OCI-LY7 (cell line): ENCODE measurements around the gene AGK. TPM values are rescaled to one million over a fixed set of nuclear protein-coding genes. Genes with fewer than 3 reads are reported as not detected.

Source experiments
- BruUV-seq: library from RNA; stranded (reverse); fragments of 400-500 nt; replicated peaks from 2 replicates; lab custom pipeline; 2021; lab: Mats Ljungman, UMichigan
- CTCF ChIA-PET: fragments of 300-600 bp; sonication (Branson Sonifier 250); formaldehyde crosslinking; loops from one replicate; lab custom pipeline; 2022; ENCODE audit warnings: antibody characterized with exemption; ENCODE audit not compliant: unreplicated experiment; lab: Charles Lee
- POLR2A ChIA-PET: fragments of 300-600 bp; sonication (Branson Sonifier 250); formaldehyde crosslinking; loops from one replicate; lab custom pipeline; 2022; ENCODE audit warnings: antibody characterized with exemption; lab: Charles Lee
- DNase-seq: peaks from one replicate; pipeline ENCODE4 v3.0.0-alpha.2; 2015; ENCODE audit warnings: low spot score
- H2AFZ ChIP-seq: fragments of 200-600 bp; sonication (generic), shearing (Covaris generic); 2 replicates; pipeline ENCODE4 v1.6.1; 2014; ENCODE audit warnings: mild to moderate bottlenecking, antibody characterized with exemption, low read length, moderate library complexity
- H3K27ac ChIP-seq: fragments of 200-600 bp; sonication (generic); 2 replicates; pipeline ENCODE4 v1.5.1; 2014; ENCODE audit warnings: mixed run types, low read depth, mild to moderate bottlenecking, moderate library complexity, low read length, inconsistent platforms; ENCODE audit not compliant: poor library complexity, severe bottlenecking
- H3K36me3 ChIP-seq: fragments of 200-600 bp; sonication (generic); 2 replicates; pipeline ENCODE4 v1.6.1; 2014; ENCODE audit warnings: mild to moderate bottlenecking, antibody characterized with exemption, low read length, moderate library complexity, mixed read lengths; ENCODE audit not compliant: insufficient read depth
- H3K4me1 ChIP-seq: fragments of 200-600 bp; sonication (generic); 2 replicates; pipeline ENCODE4 v1.5.1; 2014; ENCODE audit warnings: mild to moderate bottlenecking, low read length; ENCODE audit not compliant: insufficient read depth, poor library complexity, severe bottlenecking
- H3K4me2 ChIP-seq: fragments of 200-600 bp; sonication (generic); 2 replicates; pipeline ENCODE4 v1.6.1; 2014; ENCODE audit warnings: mild to moderate bottlenecking, low read length
- H3K4me3 ChIP-seq: fragments of 200-600 bp; sonication (generic); 2 replicates; pipeline ENCODE4 v1.5.1; 2014; ENCODE audit warnings: mild to moderate bottlenecking, low read depth, low read length; ENCODE audit not compliant: poor library complexity, severe bottlenecking
- H3K79me2 ChIP-seq: fragments of 200-600 bp; sonication (generic); 2 replicates; pipeline ENCODE4 v1.6.1; 2016; ENCODE audit warnings: low read depth, mild to moderate bottlenecking, low read length, moderate library complexity, mixed read lengths; ENCODE audit not compliant: insufficient read depth
- H3K9me2 ChIP-seq: fragments of 200-600 bp; sonication (generic); 2 replicates; pipeline ENCODE4 v1.6.1; 2016; ENCODE audit warnings: mild to moderate bottlenecking, low read length, mixed read lengths; ENCODE audit not compliant: insufficient read depth
- H3K9me3 ChIP-seq: fragments of 200-600 bp; sonication (generic); 2 replicates; pipeline ENCODE4 v1.6.1; 2014; ENCODE audit warnings: mild to moderate bottlenecking, mixed run types, low read length, mixed read lengths
- H4K20me1 ChIP-seq: fragments of 200-600 bp; sonication (generic); 2 replicates; pipeline ENCODE4 v1.6.1; 2014; ENCODE audit warnings: mild to moderate bottlenecking, antibody characterized with exemption, low read length, moderate library complexity, mixed read lengths; ENCODE audit not compliant: insufficient read depth
- EZH2phosphoT487 ChIP-seq: fragments of 200-600 bp; sonication (generic); IDR thresholded peaks from 2 replicates; pipeline ENCODE4 v1.6.1; 2018; ENCODE audit warnings: low read depth, borderline replicate concordance, mild to moderate bottlenecking, mixed run types, antibody characterized with exemption, low read length, moderate library complexity, mixed read lengths
- intact Hi-C: fragments of 100-400 bp; cut with micrococcal nuclease; formaldehyde crosslinking; loops from one replicate; pipeline ENCODE4 v1.10.0; 2022; ENCODE audit not compliant: unreplicated experiment
- total RNA-seq, 2 experiments: library from RNA; depleted of rRNA in 1 of 2; stranded (reverse); fragments of >200 nt in 1 of 2; shearing (Covaris generic) in 1 of 2; gene quantifications; 2 replicates each; pipeline ENCODE4 v1.2.3, GENCODE V29; 2014 to 2022
- TF ChIP-seq, protein P1 (sequence below): fragments of 200-600 bp; sonication (generic); conservative IDR thresholded peaks from 2 replicates; pipeline ENCODE4 v1.5.1; 2014; ENCODE audit warnings: mild to moderate bottlenecking, antibody characterized with exemption, low read length, moderate library complexity, mixed read lengths

Gene AGK
- total RNA-seq, 2 experiments from 2014 or later: 31.2 to 33.6 TPM

DNA sequence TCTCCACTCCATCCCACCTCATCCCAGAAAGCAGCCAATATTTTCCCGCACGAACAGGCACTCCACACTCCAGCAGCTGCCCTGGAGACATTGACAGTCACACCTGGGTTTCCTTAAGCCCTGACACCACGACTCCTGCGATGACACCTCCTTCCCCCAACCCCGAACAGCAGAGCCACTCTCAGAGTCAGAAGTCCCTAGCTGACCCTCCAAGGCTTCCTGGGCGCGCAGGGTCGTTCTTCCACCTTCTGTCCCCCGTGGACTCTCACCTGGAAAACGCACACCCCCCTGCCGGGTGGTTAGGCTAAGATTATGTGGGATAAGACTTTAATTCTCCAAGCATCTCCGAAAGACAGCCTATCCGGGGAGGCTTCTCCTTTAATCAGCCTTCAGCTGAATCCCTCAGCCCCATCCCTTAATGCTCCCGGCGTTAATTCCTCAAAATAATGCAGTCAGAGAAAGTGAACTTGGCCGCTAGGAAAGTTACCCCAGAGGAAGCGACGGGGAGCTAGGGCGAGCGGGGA is 149.7 kb downstream of the AGK start:
- peak overlapping the region; percentile 76 for H3K4me3 ChIP-seq
- DNase-seq: peak; percentile 3
- H3K9me2 ChIP-seq: no peaks in the 10 kb centered on the region
- BruUV-seq: no TSS peak
- intact Hi-C loops: no loop called here
- H3K27ac ChIP-seq: no peak overlapping the region
- H3K4me1 ChIP-seq: peaks cover 9% of the 10 kb centered on the region
- POLR2A ChIA-PET: interaction anchor here (1.3 kb wide), 1 partner anchor 36 kb away, joined by 7 read pairs; the partner anchor contains the start of gene SSBP1
- no peaks in the 10 kb centered on the region for H3K9me3 ChIP-seq
- no peaks in the 10 kb centered on the region; the same call in 1 of the 2 replicates for H4K20me1 ChIP-seq
- TF ChIP-seq, protein P1, sequence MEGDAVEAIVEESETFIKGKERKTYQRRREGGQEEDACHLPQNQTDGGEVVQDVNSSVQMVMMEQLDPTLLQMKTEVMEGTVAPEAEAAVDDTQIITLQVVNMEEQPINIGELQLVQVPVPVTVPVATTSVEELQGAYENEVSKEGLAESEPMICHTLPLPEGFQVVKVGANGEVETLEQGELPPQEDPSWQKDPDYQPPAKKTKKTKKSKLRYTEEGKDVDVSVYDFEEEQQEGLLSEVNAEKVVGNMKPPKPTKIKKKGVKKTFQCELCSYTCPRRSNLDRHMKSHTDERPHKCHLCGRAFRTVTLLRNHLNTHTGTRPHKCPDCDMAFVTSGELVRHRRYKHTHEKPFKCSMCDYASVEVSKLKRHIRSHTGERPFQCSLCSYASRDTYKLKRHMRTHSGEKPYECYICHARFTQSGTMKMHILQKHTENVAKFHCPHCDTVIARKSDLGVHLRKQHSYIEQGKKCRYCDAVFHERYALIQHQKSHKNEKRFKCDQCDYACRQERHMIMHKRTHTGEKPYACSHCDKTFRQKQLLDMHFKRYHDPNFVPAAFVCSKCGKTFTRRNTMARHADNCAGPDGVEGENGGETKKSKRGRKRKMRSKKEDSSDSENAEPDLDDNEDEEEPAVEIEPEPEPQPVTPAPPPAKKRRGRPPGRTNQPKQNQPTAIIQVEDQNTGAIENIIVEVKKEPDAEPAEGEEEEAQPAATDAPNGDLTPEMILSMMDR: no peak
- no peak for TF ChIP-seq EZH2phosphoT487
- CTCF ChIA-PET: no interaction called here
- no peak overlapping the region for H2AFZ ChIP-seq
- no peaks in the 10 kb centered on the region for H3K36me3 ChIP-seq
- no peaks in the 10 kb centered on the region for H3K79me2 ChIP-seq
- peak overlapping the region; percentile 82 for H3K4me2 ChIP-seq

DNA sequence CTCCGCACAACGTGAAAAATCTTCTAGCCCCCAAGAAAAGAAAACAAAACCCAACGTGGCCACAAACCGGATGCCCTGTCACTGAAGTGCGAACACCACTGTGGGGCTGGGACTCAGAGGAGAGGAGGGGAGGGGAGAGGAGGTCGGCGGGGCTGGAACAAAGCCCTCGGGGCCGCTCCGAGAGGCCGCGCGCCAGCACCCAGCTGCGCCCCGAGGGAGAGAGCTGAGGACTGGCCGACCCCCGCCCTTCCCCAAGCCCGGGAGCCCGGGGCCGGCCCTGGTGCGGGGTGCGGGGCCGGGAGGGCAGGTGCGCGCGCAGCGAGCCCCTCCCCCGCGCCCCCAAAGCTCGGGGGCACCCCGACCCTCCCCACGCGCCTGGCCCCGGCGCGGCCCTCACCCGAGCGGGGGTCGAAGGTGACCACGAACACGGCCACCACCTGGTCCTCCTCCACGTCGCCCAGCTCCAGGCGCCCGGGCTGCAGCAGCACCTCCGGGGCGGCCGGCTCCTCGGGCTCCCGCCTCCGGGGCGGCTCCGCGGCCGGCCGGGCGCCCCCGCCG is 150.4 kb downstream of the AGK start:
- no peak overlapping the region for H3K27ac ChIP-seq
- peak overlapping the region; percentile 76 for H3K4me3 ChIP-seq
- no peaks in the 10 kb centered on the region; the same call in 1 of the 2 replicates for H4K20me1 ChIP-seq
- no TSS peak for BruUV-seq
- ChIA-PET POLR2A (interaction anchor here (1.3 to 1.7 kb wide), 2 partner anchors 35 to 36 kb away, joined by 4 to 7 read pairs; partner anchors contain the start of gene SSBP1), CTCF (no interaction called here)
- intact Hi-C loops: loop anchor here (1.0 kb wide), 1 partner anchor 37 kb away; the partner anchor contains the start of gene SSBP1
- no peak for TF ChIP-seq EZH2phosphoT487
- TF ChIP-seq, protein P1: no peak
- peak overlapping the region; percentile 82 for H3K4me2 ChIP-seq
- H3K9me2 ChIP-seq: no peaks in the 10 kb centered on the region
- H3K4me1 ChIP-seq: peaks cover 9% of the 10 kb centered on the region
- H3K79me2 ChIP-seq: no peaks in the 10 kb centered on the region
- H3K9me3 ChIP-seq: no peaks in the 10 kb centered on the region
- H2AFZ ChIP-seq: peak overlapping the region; percentile 75
- H3K36me3 ChIP-seq: no peaks in the 10 kb centered on the region
- peak; percentile 67 for DNase-seq
